HG03175 (cell line): ENCODE measurements around the gene EIF5A.

ENCODE experiments used
- ATAC-seq: cut with Tn5 transposase; IDR thresholded peaks from one replicate; pipeline ENCODE4 v1.9.1; 2021; ENCODE audit warnings: mild to moderate bottlenecking, moderate library complexity; ENCODE audit not compliant: unreplicated experiment

EIF5A gene

GRCh38 chr17:7312432-7313087, 5.1 kb downstream of the EIF5A start:
- ATAC-seq = no peak

DNA sequence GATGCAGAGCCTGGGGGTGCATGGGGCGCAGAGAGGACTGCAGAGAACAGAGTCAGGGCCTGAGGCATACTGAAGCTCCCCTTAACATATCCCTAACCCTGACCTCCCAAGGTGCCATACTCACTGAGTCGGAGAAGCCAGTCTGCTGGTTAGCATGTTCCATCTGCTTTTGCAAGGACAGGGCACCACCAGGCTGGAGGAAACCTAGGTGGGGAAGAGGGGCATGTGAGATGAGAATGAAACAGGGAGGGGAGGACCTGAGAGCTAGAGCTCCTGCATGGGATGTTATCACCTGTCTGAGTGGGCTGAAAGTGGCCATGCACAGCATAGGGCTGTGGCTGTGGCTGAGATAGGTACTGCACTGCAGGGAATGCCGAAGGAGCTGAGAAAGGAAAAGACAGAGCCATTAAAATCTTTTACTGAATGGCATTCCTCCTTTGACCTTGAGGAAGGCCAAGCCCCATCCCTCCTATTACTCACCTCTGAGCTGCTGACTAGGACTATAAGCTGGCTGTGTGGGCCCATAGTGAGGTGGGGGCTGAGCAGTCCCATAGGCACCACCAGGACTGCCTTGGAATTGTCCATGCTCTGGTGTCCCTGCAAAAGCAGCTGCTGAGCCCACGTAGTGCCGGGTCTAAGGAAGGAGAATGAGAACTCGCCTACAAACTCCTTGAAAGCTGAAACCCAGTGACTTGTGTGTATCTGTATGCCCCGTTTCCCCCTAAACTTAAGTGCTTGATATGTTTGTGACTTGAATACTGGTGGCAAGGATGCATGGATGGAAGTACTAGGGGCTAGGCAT, 5.9 kb downstream of the EIF5A start:
- ATAC-seq = no peak

DNA sequence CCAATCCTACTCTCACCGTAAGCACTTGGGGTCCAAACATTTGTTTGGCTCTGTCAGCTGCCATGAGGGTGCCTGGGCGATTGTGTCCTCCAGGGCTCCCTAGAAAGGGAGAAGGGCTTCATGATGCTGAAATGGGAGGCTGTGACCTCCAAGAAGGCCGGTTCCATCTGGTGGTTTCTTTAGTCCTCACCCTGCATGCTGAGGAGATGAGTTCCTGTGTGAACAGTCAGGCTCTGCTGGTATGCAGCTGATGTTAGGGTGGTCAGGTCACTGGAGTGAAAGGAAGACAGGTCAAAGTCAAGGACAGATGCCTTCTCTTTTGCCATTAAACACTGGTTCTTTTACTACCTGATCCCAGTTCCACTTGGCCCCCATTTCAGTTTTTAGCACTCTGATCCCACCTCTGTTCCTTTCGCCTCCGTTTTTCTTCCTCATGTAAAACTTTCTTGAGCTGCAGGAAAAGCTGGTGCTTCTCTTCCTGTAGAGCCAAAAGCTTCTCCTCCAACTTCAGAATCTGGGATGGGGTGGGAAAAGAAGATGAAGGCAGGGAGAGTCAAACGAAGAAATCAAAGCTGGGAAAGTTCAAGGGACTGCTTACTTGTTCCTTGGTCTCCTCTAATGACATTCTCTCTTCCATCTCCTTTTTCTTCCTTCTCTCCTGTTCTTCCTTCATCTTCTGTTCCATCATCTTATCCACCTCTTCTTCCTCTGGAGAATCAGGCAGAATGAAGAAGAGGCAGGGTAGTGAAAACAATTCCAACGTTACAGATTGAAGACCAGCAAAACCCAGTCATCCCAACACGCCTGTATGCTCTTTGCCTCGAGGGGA, 6.7 kb downstream of the EIF5A start:
- ATAC-seq = no peak

DNA sequence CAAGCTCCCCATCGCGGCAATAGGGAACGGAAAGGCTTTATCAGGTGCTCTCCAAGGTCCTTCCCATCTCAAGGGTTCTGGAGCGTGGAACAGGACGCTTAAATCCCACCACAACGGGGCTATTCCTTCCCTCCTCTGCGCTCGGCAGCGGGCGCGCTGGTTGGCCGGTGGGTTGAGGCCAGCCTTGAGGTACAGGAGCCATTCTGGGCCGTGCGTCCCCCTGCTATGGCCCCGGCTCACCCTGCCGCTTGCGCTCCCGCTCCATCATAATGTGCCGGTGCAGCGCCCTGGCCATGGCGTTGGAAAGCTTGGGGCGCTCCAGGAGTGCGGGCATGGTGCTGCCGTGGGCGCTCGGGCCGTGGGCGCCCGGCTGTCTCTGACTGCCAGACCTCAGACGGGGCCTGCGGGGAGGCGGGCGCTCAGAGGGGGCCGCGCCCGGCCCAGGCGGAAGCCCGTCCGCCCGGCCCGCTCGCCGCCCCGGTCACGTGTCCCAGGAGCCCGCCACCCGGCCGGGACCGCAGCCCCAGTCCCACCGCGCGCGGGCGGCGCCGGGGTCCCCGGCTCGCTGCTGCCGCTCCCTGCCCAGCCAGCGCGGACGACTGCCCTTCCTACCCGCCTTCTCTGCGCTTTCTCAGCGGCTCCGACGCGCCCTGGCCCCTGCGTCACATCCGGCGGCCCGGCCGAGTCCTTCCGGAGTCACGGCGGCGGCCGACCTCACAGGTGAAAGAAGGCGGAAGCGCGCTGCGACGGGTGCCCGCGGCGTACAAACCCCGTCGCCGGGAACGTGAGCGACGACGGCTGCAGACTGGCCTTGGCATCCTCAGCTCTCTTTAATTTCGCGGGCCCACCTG, 7.5 kb downstream of the EIF5A start, which contains the start of gene GPS2:
Gene GPS2, minus strand, starts transcription at position 642 of the 851 bp plus-strand sequence. Its CDS starts 308 bp downstream, at position 334.
- peak; percentile 80 for ATAC-seq

- ATAC-seq = no peak
These were observed 8.3 kb downstream of the EIF5A start for GRCh38 chr17:7315570-7316235.

DNA sequence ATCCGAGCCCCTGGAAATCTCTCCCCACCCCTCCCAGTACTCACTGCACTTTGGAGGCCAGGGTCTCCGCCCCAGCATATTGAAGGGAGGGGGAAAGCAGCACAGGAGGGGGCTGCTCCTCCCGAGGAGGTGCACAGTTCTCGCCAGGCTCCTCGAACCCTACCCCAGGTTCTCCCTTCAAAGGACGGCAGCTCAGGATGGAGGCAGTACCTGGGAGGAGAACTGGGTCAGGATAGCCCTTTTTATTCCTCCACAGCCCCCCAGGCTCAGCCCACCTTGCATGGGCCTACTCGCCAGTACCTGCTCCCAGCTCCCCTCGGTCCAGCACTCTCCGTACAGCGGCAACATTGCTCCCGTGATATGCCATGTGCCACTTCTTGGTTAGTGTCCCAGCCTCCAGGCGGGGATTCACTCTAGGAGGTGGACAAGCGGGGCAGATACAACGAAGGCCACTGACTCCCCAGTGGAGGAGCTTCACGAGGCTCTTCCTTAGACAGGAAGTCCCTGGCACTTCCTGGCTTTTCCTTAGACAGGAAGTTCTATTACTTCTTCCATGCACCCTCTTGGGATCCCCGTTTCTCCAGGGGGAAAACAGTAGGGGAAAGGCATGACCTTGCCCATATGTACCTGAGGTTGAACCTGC, 9.9 kb downstream of the EIF5A start:
- no peak for ATAC-seq

GRCh38 chr17:7318121-7318860, 10.9 kb downstream of the EIF5A start:
- no peak for ATAC-seq

DNA sequence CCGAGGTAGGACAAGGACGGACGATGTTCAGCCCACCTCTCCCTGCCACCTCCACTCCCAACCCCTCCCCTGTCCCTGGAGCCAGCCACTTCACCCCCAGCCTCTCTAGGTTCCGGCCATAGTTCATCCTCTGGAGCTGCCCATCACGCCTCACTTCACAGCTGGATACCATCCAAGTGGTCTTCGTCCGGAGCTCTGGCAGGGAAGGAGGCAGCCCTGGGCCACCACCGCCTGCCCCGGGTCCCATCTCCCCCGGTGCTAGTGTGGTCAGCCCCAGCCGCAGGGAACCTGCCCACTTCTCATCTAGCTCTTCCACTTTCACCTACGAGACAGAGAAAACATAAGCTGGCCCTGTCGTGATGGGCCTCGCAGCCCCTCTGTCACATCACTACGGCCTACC, 14.0 kb downstream of the EIF5A start:
- no peak for ATAC-seq

- ATAC-seq = no peak
These were observed 15.2 kb downstream of the EIF5A start for GRCh38 chr17:7322520-7323194.

DNA sequence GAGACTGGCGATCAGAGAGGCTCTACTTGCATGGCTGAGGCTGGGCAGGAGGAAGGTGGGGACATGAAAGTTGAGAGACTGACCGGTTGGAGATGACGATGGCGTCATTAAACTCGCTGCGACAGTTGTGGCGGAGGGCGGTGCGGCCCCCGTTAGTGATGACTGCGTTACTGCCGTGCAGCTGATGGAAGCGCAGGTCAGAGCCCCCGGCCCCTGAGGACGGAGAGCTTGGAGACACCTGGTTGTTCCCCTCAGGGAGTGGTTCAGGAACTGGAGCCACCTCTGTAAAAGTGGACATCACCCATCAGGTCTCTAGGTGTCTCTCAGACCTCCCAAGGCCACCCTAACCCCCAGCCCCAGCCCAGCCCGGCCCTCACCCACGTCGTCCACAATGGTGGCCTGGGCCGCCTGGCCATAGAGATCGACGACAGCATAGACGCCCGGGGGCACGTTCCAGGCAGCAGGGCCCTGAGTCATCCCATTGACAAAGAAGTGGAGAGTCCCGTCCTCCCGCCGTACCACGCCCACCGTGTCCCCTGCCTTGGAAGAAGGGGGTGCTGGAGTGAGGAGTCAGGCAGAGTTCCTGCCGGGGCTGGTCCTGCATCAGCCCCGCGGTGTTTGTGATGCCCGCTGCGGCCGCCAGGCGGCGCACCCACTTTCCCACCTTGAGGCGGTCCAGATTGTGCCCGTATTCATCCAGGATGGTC, 16.5 kb downstream of the EIF5A start:
- no peak for ATAC-seq

GRCh38 chr17:7324438-7324779, 17.0 kb downstream of the EIF5A start:
- no peak for ATAC-seq

- ATAC-seq = no peak
These were observed 17.7 kb downstream of the EIF5A start for GRCh38 chr17:7325031-7325528.

DNA sequence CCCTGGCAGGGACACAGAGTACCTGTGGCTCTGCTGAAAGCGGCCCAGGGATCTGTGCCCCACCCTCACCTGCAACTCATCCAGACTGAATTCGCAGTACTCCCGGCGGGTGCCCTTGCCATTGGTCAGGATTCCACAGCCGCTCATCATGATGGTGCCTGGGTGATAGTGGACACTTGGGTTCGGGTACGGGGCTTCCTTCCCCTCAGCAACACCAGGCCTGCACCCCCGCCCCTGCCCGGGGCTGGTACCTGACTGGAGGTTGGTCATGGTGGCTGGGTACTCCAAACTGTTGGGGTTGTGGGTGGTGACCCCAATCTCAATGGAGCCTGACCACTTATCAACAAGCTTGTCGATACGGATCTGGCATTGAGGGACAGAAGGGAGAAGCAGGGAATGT, 18.8 kb downstream of the EIF5A start:
- no peak for ATAC-seq

DNA sequence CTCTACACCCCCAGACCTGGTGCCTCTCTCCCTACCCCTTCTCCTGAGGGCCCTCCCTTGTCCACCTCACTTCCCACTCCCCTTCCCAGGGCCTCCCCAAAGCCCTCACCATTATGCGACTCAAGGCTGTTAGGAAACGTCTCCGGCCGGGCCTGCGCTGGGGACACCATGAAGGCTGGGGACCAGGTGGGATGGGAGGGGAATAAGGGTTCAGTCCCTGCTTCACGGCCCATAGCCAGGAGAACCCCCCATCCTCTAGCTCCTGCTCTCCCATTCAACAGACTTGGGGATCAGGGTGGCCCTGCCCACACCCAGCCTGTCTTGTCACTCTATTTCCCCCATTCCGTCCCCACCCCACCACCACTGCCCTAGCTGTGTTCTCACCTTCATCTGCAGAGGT, 19.6 kb downstream of the EIF5A start:
- no peak for ATAC-seq

GRCh38 chr17:7327501-7327900, 20.1 kb downstream of the EIF5A start:
- no peak for ATAC-seq

DNA sequence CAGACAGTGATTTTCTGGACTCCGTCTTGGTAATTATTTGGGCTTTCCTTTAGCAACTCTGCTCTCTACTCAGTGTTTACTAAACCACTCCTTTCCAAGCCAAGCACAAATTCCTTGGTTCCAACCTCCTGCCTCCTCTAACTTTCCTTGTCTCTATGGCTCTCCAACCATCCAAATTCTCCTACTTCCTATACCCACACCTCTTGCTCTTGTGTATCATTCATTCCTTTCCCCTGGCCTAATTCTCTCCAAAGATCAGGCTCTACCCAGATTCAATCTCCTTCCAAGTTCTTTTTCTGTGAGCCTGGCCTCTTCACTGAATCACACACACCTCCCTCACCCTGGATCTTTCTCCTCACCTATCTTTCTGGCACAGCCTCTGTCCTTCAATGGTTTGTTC, 20.6 kb downstream of the EIF5A start:
- no peak for ATAC-seq

DNA sequence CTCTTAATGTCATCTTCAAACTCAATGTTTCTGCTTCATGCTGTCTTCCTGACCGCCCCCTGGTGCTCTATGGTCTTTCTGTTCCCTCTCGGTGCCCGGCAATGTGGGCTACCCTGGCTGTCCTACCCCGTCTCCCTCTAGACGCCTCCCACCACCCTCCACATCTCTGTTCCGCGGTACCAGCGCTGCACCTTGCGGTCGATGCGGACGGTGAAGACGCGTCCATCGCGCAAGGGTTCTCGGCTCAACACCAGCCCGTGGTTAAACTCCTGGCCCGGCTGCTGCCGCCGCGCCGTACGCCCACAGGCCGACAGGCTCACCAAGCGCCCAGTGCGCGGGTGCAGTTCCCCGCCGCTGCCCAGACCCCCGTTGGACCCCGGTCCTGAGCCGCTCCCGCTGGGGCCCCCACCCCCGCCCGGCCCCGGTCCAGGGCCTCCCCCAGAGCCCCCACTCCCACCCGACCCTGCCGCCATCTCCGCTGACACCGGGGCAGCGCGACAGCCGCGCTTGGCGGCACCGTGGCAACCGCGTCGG, 21.5 kb downstream of the EIF5A start, which contains the start of gene NEURL4:
Gene NEURL4, minus strand, starts transcription at position 496 of the 534 bp plus-strand sequence. Its CDS starts 23 bp downstream, at position 473.
- peak; percentile 15 for ATAC-seq
